Vagina (tissue), 2 donors: Measurements from ENCODE around the gene SLC5A1. TPM values are rescaled to one million over a fixed set of nuclear protein-coding genes. Genes with fewer than 3 reads are reported as not detected.

Experiments used
- DNase-seq, 2 donors: peaks; one replicate each; pipeline ENCODE4 v3.0.0-alpha.2; 2017; ENCODE audit errors: extremely low spot score in 2 of 2
- H3K27ac ChIP-seq: fragments of 200-600 bp; sonication (generic); one replicate; pipeline ENCODE4 v1.5.1; 2019
- H3K27me3 ChIP-seq: fragments of 200-600 bp; sonication (generic); one replicate; pipeline ENCODE4 v1.5.1; 2019
- H3K36me3 ChIP-seq, 2 donors: fragments of 200-600 bp; sonication (generic); one replicate each; pipeline ENCODE4 v1.5.1; 2017 to 2019
- H3K4me1 ChIP-seq: fragments of 200-600 bp; sonication (generic); one replicate; pipeline ENCODE4 v1.5.1; 2019
- H3K4me3 ChIP-seq, 2 donors: fragments of 200-600 bp; sonication (generic); 1 replicate in 1 of 2; 2 replicates in 1 of 2; pipeline ENCODE4 v1.5.1; 2016 to 2019
- H3K9me3 ChIP-seq: fragments of 200-600 bp; sonication (generic); one replicate; pipeline ENCODE4 v1.5.1; 2019
- CTCF ChIP-seq, 3 experiments: fragments of 450-650 bp in 2 of 3; fragments of 200-600 bp in 1 of 3; sonication (generic) in 1 of 3; IDR thresholded peaks; one replicate each; pipeline ENCODE4 v1.5.1; 2017 to 2019; ENCODE audit warnings: antibody characterized with exemption in 3 of 3, mild to moderate bottlenecking in 2 of 3, moderate library complexity in 2 of 3
- POLR2A ChIP-seq, 2 donors: fragments of 450-650 bp; IDR thresholded peaks; one replicate each; pipeline ENCODE4 v1.6.1; 2017; ENCODE audit warnings: antibody characterized with exemption in 2 of 2, mild to moderate bottlenecking in 2 of 2, moderate library complexity in 2 of 2
- POLR2AphosphoS5 ChIP-seq, 2 donors: sonication (generic); formaldehyde crosslinking; IDR thresholded peaks; one replicate each; pipeline ENCODE4 v1.9.0; 2017; ENCODE audit warnings: antibody characterized with exemption in 2 of 2, mild to moderate bottlenecking in 2 of 2, low read depth in 1 of 2; ENCODE audit not compliant: insufficient read depth in 1 of 2
- intact Hi-C: fragments of 100-400 bp; cut with DNase I; formaldehyde crosslinking; loops from one replicate; pipeline ENCODE4 v1.15.1; 2023
- total RNA-seq: library from RNA; depleted of rRNA; stranded (reverse); fragments of >200 nt; gene quantifications from one replicate; pipeline ENCODE4 v1.2.3, GENCODE V29; 2016

Gene SLC5A1
- total RNA-seq, 1 donor from 2014 or later: 5.6 TPM

- Histone ChIP-seq H3K36me3 (no peaks in the 10 kb centered on the region), H3K9me3 (no peaks in the 10 kb centered on the region), H3K4me1 (peaks cover 28% of the 10 kb centered on the region), H3K4me3 (no peak overlapping the region), H3K27ac (peak overlapping the region; percentile 20), H3K27me3 (peaks cover 4% of the 10 kb centered on the region)
- intact Hi-C loops: no loop called here
- no peak for DNase-seq
- TF ChIP-seq POLR2AphosphoS5 (IDR thresholded peaks at IDR 0.05; ENCODE audit: insufficient read depth in 1 of 2, low read depth in 1 of 2) (peak in 1 of 2 donors; percentile 53), POLR2A (IDR thresholded peaks at IDR 0.05) (no peak)
Observed at GRCh38 chr22:32044913-32045312, 1.9 kb downstream of the SLC5A1 start.

GRCh38 chr22:32048069-32048468, 5.0 kb downstream of the SLC5A1 start:
- TF ChIP-seq POLR2A (IDR thresholded peaks at IDR 0.05): no peak
- TF ChIP-seq POLR2AphosphoS5 (IDR thresholded peaks at IDR 0.05; ENCODE audit: insufficient read depth in 1 of 2, low read depth in 1 of 2): no peak
- TF ChIP-seq CTCF (IDR thresholded peaks at IDR 0.05): no peak

DNA sequence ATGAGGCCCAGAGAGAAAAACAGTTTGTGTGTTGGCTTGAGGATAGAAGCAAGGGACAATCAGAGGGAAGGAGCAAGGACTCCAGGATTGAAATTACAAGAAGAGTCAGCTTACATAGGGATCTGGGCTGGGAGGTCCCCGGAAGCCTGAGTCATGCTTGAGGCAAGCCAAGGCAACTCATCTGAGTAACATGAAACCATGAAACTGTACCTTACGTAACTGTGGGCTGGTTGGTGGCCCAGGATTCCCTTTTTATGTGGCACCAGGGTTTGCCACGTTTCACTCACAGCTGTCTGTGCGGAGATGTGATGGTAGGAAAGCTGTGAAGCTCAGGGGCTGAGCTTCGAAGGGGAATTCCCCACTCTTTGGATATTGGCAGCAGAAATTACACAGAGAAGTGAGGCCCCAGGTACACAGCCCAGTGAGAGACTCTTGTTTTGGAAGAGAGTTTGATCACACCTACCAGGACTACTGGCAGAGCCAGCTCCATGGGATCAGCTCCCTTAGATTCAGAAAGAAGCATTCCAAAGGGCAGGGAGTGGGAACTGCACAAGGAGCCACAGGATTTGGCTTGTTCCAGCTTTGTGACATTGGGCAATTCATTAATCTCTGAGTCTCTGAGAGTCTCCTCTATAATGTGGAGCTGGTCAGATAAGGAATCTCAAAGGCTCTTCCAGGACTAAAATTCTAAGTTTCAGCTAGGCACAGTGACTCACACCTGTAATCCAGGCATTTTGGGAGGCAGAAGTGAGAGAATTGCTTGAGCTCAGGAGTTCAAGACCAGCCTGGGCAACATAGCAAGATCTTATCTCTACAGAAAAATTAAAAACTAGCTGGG, 7.8 kb downstream of the SLC5A1 start:
- Histone ChIP-seq H3K9me3 (no peaks in the 10 kb centered on the region), H3K36me3 (no peaks in the 10 kb centered on the region), H3K27ac (peak overlapping the region; percentile 40), H3K4me3 (no peak overlapping the region), H3K4me1 (peaks cover 14% of the 10 kb centered on the region), H3K27me3 (no peaks in the 10 kb centered on the region)
- TF ChIP-seq CTCF (IDR thresholded peaks at IDR 0.05): no peak
- no peak for TF ChIP-seq POLR2A (IDR thresholded peaks at IDR 0.05)
- peak in 1 of 2 donors; percentile 40 for TF ChIP-seq POLR2AphosphoS5 (IDR thresholded peaks at IDR 0.05; ENCODE audit: insufficient read depth in 1 of 2, low read depth in 1 of 2)
- intact Hi-C loops: no loop called here
- DNase-seq: no peak

More at GRCh38 chr22:32048069-32048468, 5.0 kb downstream of the SLC5A1 start:
- peaks cover 37% of the 10 kb centered on the region for H3K4me1 ChIP-seq
- no peaks in the 10 kb centered on the region for H3K36me3 ChIP-seq
- no peak overlapping the region for H3K27ac ChIP-seq
- H3K27me3 ChIP-seq: no peaks in the 10 kb centered on the region
- no peaks in the 10 kb centered on the region for H3K9me3 ChIP-seq
- no peak overlapping the region for H3K4me3 ChIP-seq
- DNase-seq: no peak
- intact Hi-C loops: no loop called here

DNA sequence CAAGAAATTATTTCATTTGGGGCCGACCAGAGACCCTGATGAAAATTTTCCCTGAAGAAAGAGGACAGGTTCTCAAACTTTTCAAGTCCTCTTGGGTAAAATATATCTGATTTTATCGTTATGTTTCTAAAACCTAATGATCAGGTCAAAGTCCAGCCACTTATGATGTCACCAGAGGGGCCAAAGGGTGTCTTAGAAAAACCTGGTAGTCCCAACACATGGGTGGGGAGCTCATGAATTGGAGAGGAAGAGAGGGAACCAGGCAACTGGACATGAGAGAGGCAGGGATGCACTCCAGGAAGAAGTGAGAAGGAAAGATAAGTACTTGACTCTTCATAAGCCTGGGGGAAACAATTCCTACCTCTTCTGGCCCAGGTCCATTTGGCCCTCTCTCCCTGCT, 9.2 kb downstream of the SLC5A1 start:
- TF ChIP-seq CTCF (IDR thresholded peaks at IDR 0.05): no peak
- no peak for TF ChIP-seq POLR2A (IDR thresholded peaks at IDR 0.05)
- TF ChIP-seq POLR2AphosphoS5 (IDR thresholded peaks at IDR 0.05; ENCODE audit: insufficient read depth in 1 of 2, low read depth in 1 of 2): no peak
- no peaks in the 10 kb centered on the region for H3K9me3 ChIP-seq
- intact Hi-C loops: no loop called here
- H3K4me3 ChIP-seq: no peak overlapping the region
- no peak overlapping the region for H3K27ac ChIP-seq
- H3K27me3 ChIP-seq: no peaks in the 10 kb centered on the region
- H3K36me3 ChIP-seq: no peaks in the 10 kb centered on the region
- no peak for DNase-seq
- H3K4me1 ChIP-seq: peaks cover 14% of the 10 kb centered on the region

- Histone ChIP-seq H3K36me3 (no peaks in the 10 kb centered on the region), H3K27me3 (no peaks in the 10 kb centered on the region), H3K9me3 (no peaks in the 10 kb centered on the region), H3K27ac (no peak overlapping the region), H3K4me1 (peaks cover 14% of the 10 kb centered on the region), H3K4me3 (no peak overlapping the region)
- no peak for TF ChIP-seq CTCF (IDR thresholded peaks at IDR 0.05)
- TF ChIP-seq POLR2AphosphoS5 (IDR thresholded peaks at IDR 0.05; ENCODE audit: insufficient read depth in 1 of 2, low read depth in 1 of 2): no peak
- TF ChIP-seq POLR2A (IDR thresholded peaks at IDR 0.05): no peak
- no peak for DNase-seq
- intact Hi-C loops: no loop called here
Observed at GRCh38 chr22:32052936-32053791, 10.1 kb downstream of the SLC5A1 start.
